Stimulated activated CD8-positive, alpha-beta memory T cell treated with anti-CD3 and anti-CD28 coated beads, Interleukin-4, amount 100 ng/mL, for 24 hours (primary cell): Measurements from ENCODE around the gene MALL.
"Not testable (repeated sequence)": the region's sequence is repeated elsewhere in the genome, so short reads cannot be mapped to it uniquely, and the experiment has no call there.

Experiments
- DNase-seq: peaks from one replicate; pipeline ENCODE4 v3.0.0-alpha.2; 2020; ENCODE audit warnings: low read depth

MALL gene

DNA sequence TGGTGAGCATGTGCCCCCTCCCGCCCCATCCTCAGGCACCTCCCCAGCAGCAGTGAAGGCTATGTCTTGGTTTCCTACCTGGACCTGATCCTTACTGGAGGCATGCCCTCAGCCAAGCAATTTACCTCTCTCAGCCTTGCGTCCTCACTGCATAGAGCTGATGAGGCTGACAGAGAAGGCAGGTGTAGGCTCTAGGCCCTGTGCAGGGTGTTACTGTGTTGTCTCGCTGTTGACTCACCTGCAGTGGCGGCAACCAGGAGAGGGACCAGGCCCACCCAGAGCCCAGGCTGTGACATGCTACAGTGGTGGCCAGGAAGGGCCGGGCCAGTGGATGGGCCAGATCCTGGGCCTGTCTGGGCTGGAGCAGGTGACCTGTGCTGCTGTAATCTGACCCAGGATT lies 65.9 kb downstream of the MALL start:
- not testable (repeated sequence) for DNase-seq

DNA sequence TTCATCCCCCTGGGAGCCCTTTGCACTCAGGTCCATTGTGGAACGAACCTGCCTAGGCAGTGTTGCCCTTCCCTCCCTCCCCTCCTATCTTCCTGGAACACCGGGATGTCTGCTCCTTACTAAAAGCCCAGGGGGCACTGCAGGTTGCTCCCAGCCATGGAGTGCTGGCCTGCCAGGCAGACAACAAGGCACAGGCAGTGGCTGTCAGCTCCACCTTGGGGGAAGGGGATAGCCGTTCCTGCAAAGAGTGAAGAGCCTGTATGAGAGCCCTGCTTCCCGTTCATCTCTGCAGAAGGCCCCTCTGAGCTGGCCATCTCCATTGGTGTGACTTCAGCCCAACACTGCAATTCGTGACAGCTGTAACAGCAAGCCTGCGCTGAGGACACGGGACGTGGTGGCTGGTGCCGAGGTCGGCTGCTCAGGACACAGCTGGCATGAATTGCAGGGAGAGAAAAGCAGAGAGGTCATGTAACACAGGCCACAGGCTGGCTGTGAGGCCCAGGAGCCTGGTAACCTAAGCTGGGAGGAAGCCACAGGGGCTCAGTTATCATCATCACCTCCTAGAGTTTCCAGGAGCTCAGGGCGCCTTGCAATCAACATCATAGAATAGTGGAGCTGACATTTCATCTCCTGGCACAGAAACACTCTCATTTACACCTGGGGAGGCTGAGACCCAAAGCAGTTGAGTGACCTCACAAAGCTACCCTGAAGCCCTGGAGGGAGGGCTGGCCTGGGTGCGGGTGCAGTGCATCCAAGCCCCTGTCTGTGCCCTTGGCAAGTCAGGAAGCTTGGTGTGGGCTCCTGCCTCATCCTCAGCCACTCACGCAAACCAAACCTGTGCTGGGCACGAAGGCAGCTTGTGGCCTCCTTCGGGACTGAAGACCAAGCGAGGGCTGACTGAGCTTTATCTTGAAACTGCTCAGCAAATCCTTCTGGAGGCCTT lies 67.1 kb downstream of the MALL start:
- not testable (repeated sequence) for DNase-seq

DNA sequence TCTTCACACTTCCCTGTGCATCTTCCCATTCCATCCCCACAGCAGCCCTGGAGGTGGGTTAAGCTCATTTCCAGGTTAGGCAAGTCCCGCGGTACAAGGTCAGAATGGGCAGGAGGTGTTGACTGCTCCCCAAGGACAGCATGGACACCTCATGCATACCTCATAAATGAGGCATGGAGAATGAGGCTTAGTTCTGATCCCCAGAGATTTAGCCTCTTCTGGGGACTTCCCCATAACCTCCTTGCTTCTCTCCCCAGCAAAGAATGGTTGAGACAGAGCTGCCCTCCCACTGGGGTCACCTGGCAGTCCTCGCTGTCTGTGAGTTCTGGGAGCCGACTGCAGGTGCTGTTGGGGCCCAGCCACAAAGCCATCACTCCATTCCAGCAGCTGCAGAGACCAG lies 68.4 kb downstream of the MALL start:
- DNase-seq, result not testable (repeated sequence)

DNA sequence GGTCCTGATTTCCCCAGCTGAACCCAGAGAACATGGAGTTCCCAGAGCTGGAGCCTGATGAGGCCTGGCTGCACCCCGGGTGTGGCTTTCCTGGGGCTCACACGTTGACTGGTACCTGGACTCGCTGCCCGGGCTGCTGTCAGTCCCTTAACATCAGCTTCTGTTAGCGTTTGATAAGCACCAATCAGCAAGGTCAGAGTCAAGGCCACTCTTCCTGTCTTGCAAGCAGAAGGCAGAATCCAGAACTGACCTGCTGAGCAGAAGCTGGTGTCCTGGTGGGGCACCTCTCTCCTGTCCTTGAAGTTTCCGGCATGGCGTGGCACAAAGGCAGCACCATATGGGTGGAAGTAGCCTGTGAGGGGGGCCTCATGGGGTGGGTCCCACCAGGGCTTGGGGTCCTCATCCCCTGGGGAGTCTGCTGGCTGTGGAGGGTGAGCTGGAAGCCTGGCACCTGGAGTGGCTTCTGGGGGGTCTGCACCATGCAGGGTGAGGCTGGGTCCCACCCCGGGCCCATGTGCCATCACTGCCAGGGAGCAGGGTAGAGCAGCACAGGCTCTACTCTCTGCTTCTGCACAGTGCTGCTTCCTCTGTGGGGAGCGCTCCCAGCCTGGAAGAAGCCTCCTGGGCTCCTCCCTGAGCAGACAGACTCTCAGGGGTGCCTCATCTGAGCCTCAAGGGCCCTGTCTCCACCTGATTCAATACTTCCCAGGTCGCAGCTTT lies 73.5 kb downstream of the MALL start:
- DNase-seq, result not testable (repeated sequence)

DNA sequence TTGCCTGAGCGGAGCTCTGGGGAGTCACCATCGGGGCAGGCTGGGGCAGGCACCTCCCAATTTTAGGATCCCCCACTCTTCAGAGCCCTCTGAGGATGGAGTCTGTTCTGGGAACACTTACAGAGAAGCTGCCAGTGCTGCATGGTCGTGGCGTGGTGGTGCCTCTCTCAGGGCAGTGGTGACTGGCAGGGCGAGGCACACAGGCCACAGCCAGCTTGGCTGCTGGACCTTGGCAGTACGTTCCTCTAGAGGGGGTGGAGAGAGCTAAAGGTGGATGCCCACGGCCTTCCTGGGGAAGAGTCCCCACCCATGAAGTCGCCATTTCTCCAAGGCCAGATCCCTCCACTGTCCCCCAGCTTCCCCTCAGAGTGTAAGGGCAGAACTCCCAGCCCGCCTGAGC lies 78.3 kb downstream of the MALL start:
- DNase-seq, result not testable (repeated sequence)

DNA sequence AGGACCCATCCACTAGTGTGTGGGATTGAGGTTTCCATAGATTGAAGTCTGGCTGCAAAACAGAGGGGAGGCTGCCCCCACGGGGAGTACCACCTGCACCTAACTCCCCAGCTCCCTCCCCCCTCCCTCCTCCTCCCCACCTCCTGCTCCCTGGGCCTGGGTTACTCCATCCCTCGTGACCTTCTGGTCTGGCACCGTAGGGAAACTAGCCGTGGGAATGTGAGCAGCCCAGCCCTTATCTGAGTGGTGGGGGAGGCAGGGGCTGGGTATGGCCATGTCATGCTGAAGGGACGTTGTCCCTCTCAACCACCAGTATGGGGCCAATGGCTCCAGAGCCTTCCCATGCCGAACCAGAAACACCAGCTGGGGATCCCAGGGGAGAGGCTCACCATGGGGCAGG lies 80.2 kb downstream of the MALL start:
- not testable (repeated sequence) for DNase-seq

DNA sequence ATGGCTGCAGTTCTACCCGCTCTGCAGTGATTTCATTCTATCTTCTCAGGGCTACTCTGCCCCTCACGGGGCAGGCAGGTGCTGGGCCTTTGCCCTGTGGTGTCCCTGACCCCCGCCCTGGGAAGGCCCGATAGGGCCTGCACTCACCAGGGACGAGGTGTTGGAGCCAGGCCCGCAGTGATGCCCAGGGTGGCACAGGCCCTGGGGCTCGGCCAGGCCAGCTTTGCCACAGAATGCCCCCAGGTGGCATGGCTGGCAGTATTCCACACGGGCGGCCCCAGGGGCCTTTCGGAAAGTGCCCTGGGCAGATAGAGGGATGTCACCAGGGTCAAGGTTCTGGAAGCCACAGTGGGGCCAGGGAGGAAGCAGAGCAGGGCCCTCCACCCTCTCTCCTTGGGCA lies 80.7 kb downstream of the MALL start:
- DNase-seq, result not testable (repeated sequence)
